H9 (cell line): ENCODE measurements around the gene FAM98C. TPM values are rescaled to one million over a fixed set of nuclear protein-coding genes. Genes with fewer than 3 reads are reported as not detected.

Experiments used
- DNase-seq: peaks from one replicate; pipeline ENCODE4 v3.0.0-alpha.2; 2017
- H2AFZ ChIP-seq: one replicate; pipeline ENCODE4 v1.6.1; 2013; ENCODE audit warnings: mild to moderate bottlenecking, low read length, control low read depth, moderate library complexity
- H2AK5ac ChIP-seq: 2 replicates; pipeline ENCODE4 v1.6.1; 2013; ENCODE audit warnings: low read length, control low read depth, mixed read lengths; ENCODE audit not compliant: insufficient read length
- H2BK120ac ChIP-seq: one replicate; pipeline ENCODE4 v1.6.1; 2013; ENCODE audit warnings: low read depth, mild to moderate bottlenecking, low read length, control low read depth, inconsistent platforms; ENCODE audit not compliant: poor library complexity, severe bottlenecking
- H2BK12ac ChIP-seq: 2 replicates; pipeline ENCODE4 v1.6.1; 2013; ENCODE audit warnings: low read length, control low read depth, mixed read lengths, low read depth; ENCODE audit not compliant: insufficient read length
- H2BK15ac ChIP-seq: 2 replicates; pipeline ENCODE4 v1.6.1; 2013; ENCODE audit warnings: low read depth, low read length, control low read depth
- H2BK20ac ChIP-seq: one replicate; pipeline ENCODE4 v1.6.1; 2013; ENCODE audit warnings: low read depth, mild to moderate bottlenecking, low read length, control low read depth, inconsistent platforms; ENCODE audit not compliant: poor library complexity, severe bottlenecking
- H2BK5ac ChIP-seq: 2 replicates; pipeline ENCODE4 v1.6.1; 2013; ENCODE audit warnings: low read length, control low read depth, mixed read lengths; ENCODE audit not compliant: insufficient read length
- H3K14ac ChIP-seq: 2 replicates; pipeline ENCODE4 v1.6.1; 2013; ENCODE audit warnings: low read length, control low read depth; ENCODE audit not compliant: insufficient read depth
- H3K18ac ChIP-seq: 2 replicates; pipeline ENCODE4 v1.6.1; 2013; ENCODE audit warnings: low read depth, mild to moderate bottlenecking, mixed read lengths, low read length, control low read depth; ENCODE audit not compliant: insufficient read length
- H3K23ac ChIP-seq: 2 replicates; pipeline ENCODE4 v1.6.1; 2013; ENCODE audit warnings: low read length, control low read depth, mixed read lengths, low read depth; ENCODE audit not compliant: insufficient read length
- H3K23me2 ChIP-seq: 2 replicates; pipeline ENCODE4 v1.6.1; 2013; ENCODE audit warnings: low read depth, mild to moderate bottlenecking, mixed read lengths, low read length, control low read depth; ENCODE audit not compliant: insufficient read length, poor library complexity, severe bottlenecking
- H3K27ac ChIP-seq: 2 replicates; pipeline ENCODE4 v1.5.1; 2013; ENCODE audit warnings: low read length, control low read depth, mixed read lengths, low read depth; ENCODE audit not compliant: insufficient read length
- H3K27me3 ChIP-seq: 2 replicates; pipeline ENCODE4 v1.6.1; 2013; ENCODE audit warnings: low read length, control low read depth, inconsistent platforms; ENCODE audit not compliant: insufficient read depth
- H3K4ac ChIP-seq: 2 replicates; pipeline ENCODE4 v1.6.1; 2013; ENCODE audit warnings: low read depth, mild to moderate bottlenecking, control low read depth, inconsistent platforms, low read length, moderate library complexity
- H3K4me1 ChIP-seq: 2 replicates; pipeline ENCODE4 v1.6.1; 2013; ENCODE audit warnings: low read length, control low read depth, inconsistent platforms; ENCODE audit not compliant: insufficient read depth
- H3K4me2 ChIP-seq: 2 replicates; pipeline ENCODE4 v1.6.1; 2013; ENCODE audit warnings: low read length, control low read depth, mixed read lengths; ENCODE audit not compliant: insufficient read length, insufficient read depth
- H3K56ac ChIP-seq: 2 replicates; pipeline ENCODE4 v1.6.1; 2013; ENCODE audit warnings: low read depth, mild to moderate bottlenecking, mixed read lengths, low read length, control low read depth; ENCODE audit not compliant: insufficient read length
- H3K79me1 ChIP-seq: 2 replicates; pipeline ENCODE4 v1.6.1; 2013; ENCODE audit warnings: low read depth, mild to moderate bottlenecking, moderate library complexity, low read length, control low read depth, inconsistent platforms; ENCODE audit not compliant: insufficient read depth, poor library complexity, severe bottlenecking
- H3K79me2 ChIP-seq: 2 replicates; pipeline ENCODE4 v1.6.1; 2013; ENCODE audit warnings: low read length, control low read depth, inconsistent platforms; ENCODE audit not compliant: insufficient read depth
- H3K9ac ChIP-seq: 2 replicates; pipeline ENCODE4 v1.6.1; 2013; ENCODE audit warnings: low read length, control low read depth, mixed read lengths; ENCODE audit not compliant: insufficient read length; ENCODE audit errors: extremely low read depth
- H3K9me3 ChIP-seq: one replicate; pipeline ENCODE4 v1.6.1; 2013; ENCODE audit warnings: low read depth, low read length, inconsistent platforms; ENCODE audit not compliant: control insufficient read depth
- H3T11ph ChIP-seq: one replicate; pipeline ENCODE4 v1.6.1; 2013; ENCODE audit warnings: mild to moderate bottlenecking, low read length, control low read depth, inconsistent platforms
- H4K20me1 ChIP-seq: one replicate; pipeline ENCODE4 v1.6.1; 2013; ENCODE audit not compliant: control insufficient read depth, insufficient read length, insufficient read depth
- H4K5ac ChIP-seq: 2 replicates; pipeline ENCODE4 v1.6.1; 2013; ENCODE audit warnings: low read depth, mild to moderate bottlenecking, mixed read lengths, low read length, control low read depth; ENCODE audit not compliant: insufficient read length
- H4K8ac ChIP-seq: replicated peaks from 2 replicates; pipeline ENCODE4 v1.6.1; 2013; ENCODE audit warnings: low read length, control low read depth, mixed read lengths, low read depth; ENCODE audit not compliant: insufficient read length
- H4K91ac ChIP-seq: 2 replicates; pipeline ENCODE4 v1.6.1; 2013; ENCODE audit warnings: low read depth, mild to moderate bottlenecking, moderate library complexity, mixed read lengths, low read length, control low read depth; ENCODE audit not compliant: insufficient read length
- H3K27ac Mint-ChIP-seq, 3 experiments: 2 replicates in 2 of 3; 3 replicates in 1 of 3; pipeline ENCODE4 v1.8.0; 2020 to 2021; ENCODE audit warnings: mixed read lengths in 3 of 3, mild to moderate bottlenecking in 1 of 3, moderate library complexity in 1 of 3
- H3K27me3 Mint-ChIP-seq: 2 replicates; pipeline ENCODE4 v1.8.0; 2021; ENCODE audit warnings: low read depth, mild to moderate bottlenecking, moderate library complexity, mixed read lengths
- H3K36me3 Mint-ChIP-seq, 3 experiments: 2 replicates in 2 of 3; 3 replicates in 1 of 3; pipeline ENCODE4 v1.8.0; 2020 to 2021; ENCODE audit warnings: low read depth in 3 of 3, mixed read lengths in 3 of 3; ENCODE audit not compliant: insufficient read depth in 1 of 3
- H3K4me1 Mint-ChIP-seq, 2 experiments: 2 replicates each; pipeline ENCODE4 v1.8.0; 2020; ENCODE audit warnings: mixed read lengths in 2 of 2
- H3K4me3 Mint-ChIP-seq, 2 experiments: 2 replicates in 1 of 2; 3 replicates in 1 of 2; pipeline ENCODE4 v1.8.0; 2020 to 2021; ENCODE audit warnings: mild to moderate bottlenecking in 2 of 2, mixed read lengths in 2 of 2, moderate library complexity in 1 of 2
- H3K9me3 Mint-ChIP-seq, 2 experiments: 2 replicates in 1 of 2; 3 replicates in 1 of 2; pipeline ENCODE4 v1.8.0; 2020; ENCODE audit warnings: mild to moderate bottlenecking in 2 of 2, mixed read lengths in 2 of 2, moderate library complexity in 1 of 2
- CTCF ChIP-seq: fragments of 200-600 bp; sonication (generic); conservative IDR thresholded peaks from 3 replicates; pipeline ENCODE4 v1.8.0; 2021; ENCODE audit warnings: antibody characterized with exemption, mild to moderate bottlenecking
- WGBS: extraction: QIAGEN DNeasy Blood & Tissue Kit; methylation state at CpG from one replicate; pipeline ENCODE4 v1.1.7; 2013; ENCODE audit warnings: missing lambda C conversion rate, low lambda C conversion rate, mixed read lengths; ENCODE audit not compliant: insufficient read length; ENCODE audit errors: extremely low coverage; 5-methylcytosine and 5-hydroxymethylcytosine counted together
- total RNA-seq: library from RNA; stranded (reverse); gene quantifications from 2 replicates; pipeline ENCODE4 v1.2.1, GENCODE V29; 2021

Gene FAM98C
- total RNA-seq, 1 experiment from 2014 or later, result 16.4 TPM

GRCh38 chr19:38377052-38377451, 25.8 kb upstream of the FAM98C start:
- no peaks in the 10 kb centered on the region for H3K9me3 Mint-ChIP-seq
- H3K14ac ChIP-seq, result no peak overlapping the region
- no peak overlapping the region for H4K8ac ChIP-seq
- H2AFZ ChIP-seq, result no peak overlapping the region
- peaks cover 3% of the 10 kb centered on the region for H4K20me1 ChIP-seq
- H2BK20ac ChIP-seq, result no peak overlapping the region
- no peak overlapping the region for H2BK120ac ChIP-seq
- no peaks in the 10 kb centered on the region for H3K4me1 ChIP-seq
- H3K27me3 ChIP-seq, result no peaks in the 10 kb centered on the region
- no peak overlapping the region for H2AK5ac ChIP-seq
- no peaks in the 10 kb centered on the region for H3K9me3 ChIP-seq
- H3K4me1 Mint-ChIP-seq, result peaks cover 14 to 18% of the 10 kb centered on the region in 2 experiments
- peaks cover 7% of the 10 kb centered on the region for H3K27me3 Mint-ChIP-seq
- no peak overlapping the region for H3K18ac ChIP-seq
- TF ChIP-seq CTCF, result no peak
- no CpG with 5 or more reads among the region's 4 CpGs for WGBS
- DNase-seq, result no peak
- peaks cover 12% of the 10 kb centered on the region for H3K79me1 ChIP-seq
- peaks cover 27 to 46% (median 37%) of the 10 kb centered on the region in 3 experiments; a peak in 6 of 7 replicates for H3K36me3 Mint-ChIP-seq
- H4K5ac ChIP-seq, result no peak overlapping the region
- H2BK5ac ChIP-seq, result no peak overlapping the region
- H3K4me2 ChIP-seq, result no peak overlapping the region
- H4K91ac ChIP-seq, result no peak overlapping the region
- peaks cover 16% of the 10 kb centered on the region; the same call in 1 of the 2 replicates for H3K79me2 ChIP-seq
- H3K56ac ChIP-seq, result no peak overlapping the region
- no peak overlapping the region for H3K23ac ChIP-seq
- no peak overlapping the region for H3K4ac ChIP-seq
- no peak overlapping the region for H3T11ph ChIP-seq
- H3K23me2 ChIP-seq, result peaks cover 12% of the 10 kb centered on the region
- H2BK12ac ChIP-seq, result no peak overlapping the region
- 0 out of 5 replicates have a peak overlapping the region, but pooled peaks of 1 of the 2 experiments have one; percentile 99 for H3K4me3 Mint-ChIP-seq
- no peak overlapping the region for H2BK15ac ChIP-seq
- H3K9ac ChIP-seq, result no peak overlapping the region
- H3K27ac ChIP-seq, result no peak overlapping the region
- H3K27ac Mint-ChIP-seq, result no peak overlapping the region
